NCI-H2029 (cell line): Measurements from ENCODE around the gene ALPI.
A peak's percentile ranks its signal among the peaks of the same experiment; 100 is the strongest.

Source experiments
- DNase-seq: peaks from one replicate; lab custom pipeline; 2025; lab: John Stamatoyannopoulos, UW

The ALPI gene

GRCh38 chr2:232501794-232502390 is 45.9 kb downstream of the ALPI start:
- DNase-seq: no peak

DNA sequence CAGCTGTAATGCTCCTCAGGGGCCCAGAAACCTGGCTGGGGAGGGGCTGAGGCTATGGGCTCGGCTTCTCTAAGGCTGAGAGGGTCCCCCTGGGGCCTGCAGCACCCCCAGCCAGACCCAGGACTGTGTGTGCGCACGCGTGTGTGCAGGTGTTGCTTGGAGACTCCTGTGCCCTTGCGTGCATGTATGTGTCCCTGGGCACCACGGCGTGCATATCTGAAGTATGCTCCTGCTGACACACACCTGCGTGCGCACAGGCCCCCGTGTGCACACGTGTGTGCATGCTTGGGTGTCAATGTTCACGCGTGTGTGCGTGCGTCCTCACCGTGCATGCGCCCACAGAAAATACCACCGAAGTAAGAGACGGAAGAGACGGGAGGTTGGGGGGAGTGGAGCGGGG is 46.6 kb downstream of the ALPI start:
- no peak for DNase-seq

DNA sequence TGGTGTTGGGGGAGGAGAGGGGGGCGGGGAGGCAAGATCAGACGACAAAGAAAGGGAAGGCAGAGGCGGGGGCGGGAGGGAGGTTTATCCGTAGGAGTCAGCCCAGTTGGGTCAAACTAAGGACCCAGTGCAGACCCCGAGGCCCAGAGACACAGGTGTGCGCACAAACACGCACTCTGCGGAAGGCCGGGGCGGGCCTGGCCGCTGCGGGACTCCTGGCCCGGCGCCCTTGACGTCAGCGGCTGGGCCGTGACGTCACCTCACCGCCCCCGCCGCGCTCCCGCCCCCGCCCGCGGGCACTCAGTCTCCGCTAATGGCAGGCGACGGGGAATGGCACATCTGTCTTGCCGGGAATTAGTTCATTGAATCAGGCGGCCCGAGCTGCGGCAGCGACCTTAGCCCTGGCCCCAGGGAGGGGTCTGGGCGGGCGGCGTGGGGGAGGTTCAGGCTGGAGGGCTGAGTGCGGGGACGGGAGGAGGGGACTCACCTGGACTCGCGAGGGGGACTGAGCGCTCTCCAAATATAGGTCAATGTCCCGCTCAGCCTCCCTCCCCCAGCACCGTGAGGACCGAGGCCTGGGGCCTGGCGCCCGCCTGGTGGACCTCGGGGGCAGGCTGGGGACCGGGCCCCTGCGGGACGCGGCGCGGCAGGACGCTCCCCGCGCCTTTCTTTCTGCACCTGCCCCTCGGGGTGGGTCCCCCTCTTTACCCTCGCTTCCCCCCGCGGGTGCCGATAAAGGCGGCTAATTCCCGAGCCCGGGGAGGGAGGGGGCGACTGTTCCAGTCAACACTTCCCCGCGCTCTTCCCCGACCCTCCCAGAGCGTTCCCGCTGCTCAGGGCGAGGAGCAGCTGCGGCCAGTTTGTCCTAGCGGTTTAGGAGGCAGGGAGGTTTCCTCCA is 47.2 kb downstream of the ALPI start:
- no peak for DNase-seq

DNA sequence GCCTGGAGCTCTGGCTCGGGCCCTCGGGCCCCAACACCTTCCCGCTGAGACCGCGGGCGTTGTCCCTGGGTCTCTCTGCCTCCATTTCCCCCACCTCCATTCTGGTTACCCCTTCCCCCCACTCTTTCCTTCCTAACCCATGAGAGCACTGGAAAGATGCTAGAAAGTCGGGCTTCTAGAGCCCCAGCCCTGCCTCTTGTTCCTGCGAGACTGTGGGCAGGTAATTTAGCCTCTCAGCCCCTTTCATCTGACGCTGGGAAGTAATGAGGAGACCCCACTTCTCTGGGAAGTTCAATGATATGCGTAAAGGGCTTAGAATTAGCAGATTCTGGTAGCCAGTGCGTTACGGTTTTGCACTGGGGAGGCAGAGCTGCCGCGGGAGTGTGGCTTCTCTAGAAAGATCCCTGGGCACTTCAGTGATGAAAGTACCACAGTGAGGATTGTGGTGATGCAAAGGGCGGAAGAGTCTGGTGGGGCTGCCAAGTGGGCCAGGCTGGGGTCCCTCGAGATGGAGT is 47.9 kb downstream of the ALPI start:
- no peak for DNase-seq

DNA sequence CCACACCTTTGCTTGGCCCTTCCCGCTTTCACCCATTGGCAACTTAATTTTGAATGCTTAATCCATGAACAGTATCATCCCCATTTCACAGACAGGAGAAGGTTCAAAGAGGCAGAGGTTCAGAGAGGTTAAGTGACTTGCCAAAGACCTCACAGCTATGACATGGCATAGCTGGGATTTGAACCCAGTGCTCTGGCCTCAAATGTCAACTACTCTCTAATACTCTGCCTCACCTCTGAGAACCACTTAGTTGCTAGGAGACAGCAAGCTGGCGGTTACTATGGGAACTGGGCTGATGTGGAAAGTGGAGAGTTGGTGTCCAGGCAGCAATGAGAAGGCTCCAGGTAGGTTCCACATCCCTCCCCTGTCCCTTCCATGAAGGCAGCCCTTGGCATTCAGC is 48.5 kb downstream of the ALPI start:
- peak; percentile 40 for DNase-seq

GRCh38 chr2:232505856-232506255 is 49.9 kb downstream of the ALPI start:
- no peak for DNase-seq

GRCh38 chr2:232506709-232507108 is 50.8 kb downstream of the ALPI start:
- no peak for DNase-seq

- DNase-seq: no peak
These were observed 52.3 kb downstream of the ALPI start for GRCh38 chr2:232508251-232508650.
